IMR-90 (cell line): Measurements from ENCODE around the gene EHBP1. TPM values are rescaled to one million over a fixed set of nuclear protein-coding genes. Genes with fewer than 3 reads are reported as not detected.

Source experiments
- ATAC-seq: fragments of 200-7000 bp; cut with Tn5 transposase; 2 replicates; pipeline ENCODE4 v1.9.1; 2020; ENCODE audit warnings: low read depth, mild to moderate bottlenecking, moderate library complexity
- BruUV-seq: library from RNA; stranded (reverse); fragments of 400-500 nt; replicated peaks from 2 replicates; lab custom pipeline; 2021; lab: Mats Ljungman, UMichigan
- CTCF ChIA-PET: fragments of 300-600 bp; formaldehyde crosslinking; extraction: SDS; loops from one replicate; lab custom pipeline; 2021; ENCODE audit warnings: antibody characterized with exemption; lab: Yijun Ruan, JAX
- POLR2A ChIA-PET: fragments of 300-600 bp; sonication (Branson Sonifier 250); formaldehyde crosslinking; loops from one replicate; lab custom pipeline; 2022; ENCODE audit warnings: antibody characterized with exemption; ENCODE audit not compliant: unreplicated experiment; lab: Charles Lee
- DNase-seq: peaks from one replicate; pipeline ENCODE4 v3.0.0; 2013
- H2AFZ ChIP-seq: replicated peaks from 2 replicates; pipeline ENCODE3; 2013; ENCODE audit warnings: low read length, mild to moderate bottlenecking; ENCODE audit not compliant: poor library complexity
- H2AK5ac ChIP-seq: 2 replicates; pipeline ENCODE4 v1.6.1; 2013; ENCODE audit warnings: low read depth, low read length, inconsistent platforms
- H2AK9ac ChIP-seq: replicated peaks from 2 replicates; pipeline ENCODE3; 2013; ENCODE audit warnings: mild to moderate bottlenecking, low read depth, low read length, moderate library complexity; ENCODE audit not compliant: poor library complexity
- H2BK120ac ChIP-seq: 2 replicates; pipeline ENCODE4 v1.6.1; 2013; ENCODE audit warnings: low read depth, low read length, inconsistent platforms
- H2BK15ac ChIP-seq: 3 replicates; pipeline ENCODE4 v1.6.1; 2013; ENCODE audit warnings: low read depth, low read length, inconsistent platforms
- H2BK20ac ChIP-seq: 2 replicates; pipeline ENCODE4 v1.6.1; 2013; ENCODE audit warnings: low read depth, mild to moderate bottlenecking, inconsistent platforms, low read length, moderate library complexity
- H2BK5ac ChIP-seq: 2 replicates; pipeline ENCODE4 v1.6.1; 2013; ENCODE audit warnings: mild to moderate bottlenecking, low read depth, low read length, inconsistent platforms; ENCODE audit not compliant: poor library complexity, severe bottlenecking
- H3K14ac ChIP-seq: replicated peaks from 2 replicates; pipeline ENCODE4 v1.6.1; 2013; ENCODE audit warnings: low read depth, low read length, inconsistent platforms
- H3K18ac ChIP-seq: 2 replicates; pipeline ENCODE4 v1.6.1; 2013; ENCODE audit warnings: low read depth, low read length, control low read depth
- H3K23ac ChIP-seq: 2 replicates; pipeline ENCODE4 v1.6.1; 2013; ENCODE audit warnings: low read depth, low read length, inconsistent platforms
- H3K27ac ChIP-seq: 2 replicates; pipeline ENCODE4 v1.5.1; 2013; ENCODE audit warnings: mild to moderate bottlenecking, control low read depth, low read length; ENCODE audit not compliant: insufficient read depth
- H3K27me3 ChIP-seq: 2 replicates; pipeline ENCODE4 v1.6.1; 2013; ENCODE audit warnings: low read length; ENCODE audit not compliant: control insufficient read depth, insufficient read depth
- H3K36me3 ChIP-seq: 2 replicates; pipeline ENCODE4 v1.6.1; 2013; ENCODE audit warnings: low read length, mixed read lengths; ENCODE audit not compliant: control insufficient read depth, insufficient read depth
- H3K4ac ChIP-seq: 2 replicates; pipeline ENCODE4 v1.6.1; 2013; ENCODE audit warnings: low read depth, low read length, inconsistent platforms
- H3K4me1 ChIP-seq: 2 replicates; pipeline ENCODE4 v1.6.1; 2013; ENCODE audit warnings: low read length, mixed read lengths; ENCODE audit not compliant: control insufficient read depth, insufficient read depth
- H3K4me2 ChIP-seq: 2 replicates; pipeline ENCODE4 v1.6.1; 2013; ENCODE audit warnings: low read depth, mild to moderate bottlenecking, control low read depth, low read length, moderate library complexity
- H3K4me3 ChIP-seq: 2 replicates; pipeline ENCODE4 v1.5.1; 2013; ENCODE audit warnings: low read depth, mild to moderate bottlenecking, control low read depth, low read length, moderate library complexity; ENCODE audit not compliant: insufficient read depth
- H3K56ac ChIP-seq: 2 replicates; pipeline ENCODE4 v1.6.1; 2013; ENCODE audit warnings: low read length, inconsistent platforms; ENCODE audit not compliant: insufficient read depth; ENCODE audit errors: extremely low read depth
- H3K79me1 ChIP-seq, 2 experiments: 2 replicates each; pipeline ENCODE4 v1.6.1; 2013; ENCODE audit warnings: low read length in 2 of 2, inconsistent platforms in 1 of 2, low read depth in 1 of 2
- H3K9ac ChIP-seq: 2 replicates; pipeline ENCODE4 v1.6.1; 2013; ENCODE audit warnings: low read depth, low read length, control low read depth
- H3K9me1 ChIP-seq: 2 replicates; pipeline ENCODE4 v1.6.1; 2013; ENCODE audit warnings: low read length, inconsistent platforms; ENCODE audit not compliant: insufficient read depth
- H3K9me3 ChIP-seq: 2 replicates; pipeline ENCODE4 v1.6.1; 2013; ENCODE audit warnings: low read length; ENCODE audit not compliant: control insufficient read depth, insufficient read depth
- H4K20me1 ChIP-seq: 2 replicates; pipeline ENCODE4 v1.6.1; 2013; ENCODE audit warnings: low read length, inconsistent platforms; ENCODE audit not compliant: insufficient read depth
- H4K5ac ChIP-seq: 2 replicates; pipeline ENCODE4 v1.6.1; 2013; ENCODE audit warnings: mild to moderate bottlenecking, low read depth, low read length, control low read depth
- H4K8ac ChIP-seq, 2 experiments: 2 replicates each; pipeline ENCODE4 v1.6.1; 2013; ENCODE audit warnings: low read depth in 2 of 2, low read length in 2 of 2, control low read depth in 1 of 2, inconsistent platforms in 1 of 2
- H4K91ac ChIP-seq: 2 replicates; pipeline ENCODE4 v1.6.1; 2013; ENCODE audit warnings: low read depth, low read length, inconsistent platforms; ENCODE audit not compliant: insufficient read depth
- BHLHE40 ChIP-seq: fragments of 150-350 bp; IDR thresholded peaks from 2 replicates; pipeline ENCODE4 v1.6.1; 2016; ENCODE audit warnings: mild to moderate bottlenecking, low read depth, low read length
- CHD1 ChIP-seq: IDR thresholded peaks from 2 replicates; pipeline ENCODE4 v1.6.1; 2012; ENCODE audit warnings: low read depth, low read length, improper control_type of control experiment
- CTCF ChIP-seq: conservative IDR thresholded peaks from 2 replicates; pipeline ENCODE4 v1.5.1; 2012; ENCODE audit warnings: mild to moderate bottlenecking, low read depth, low read length, improper control_type of control experiment
- FOS ChIP-seq: fragments of 150-350 bp; IDR thresholded peaks from 2 replicates; pipeline ENCODE4 v1.6.1; 2016; ENCODE audit warnings: low read depth, low read length
- MAFK ChIP-seq: IDR thresholded peaks from 2 replicates; pipeline ENCODE4 v1.6.1; 2012; ENCODE audit warnings: low read depth, low read length, improper control_type of control experiment
- MAZ ChIP-seq: IDR thresholded peaks from 2 replicates; pipeline ENCODE4 v1.6.1; 2012; ENCODE audit warnings: low read depth, mild to moderate bottlenecking, low read length, improper control_type of control experiment, moderate library complexity, borderline replicate concordance
- MXI1 ChIP-seq: IDR thresholded peaks from 2 replicates; pipeline ENCODE4 v1.6.1; 2012; ENCODE audit warnings: low read depth, mild to moderate bottlenecking, low read length, moderate library complexity, borderline replicate concordance
- NFE2L2 ChIP-seq: fragments of 150-350 bp; IDR thresholded peaks from 2 replicates; pipeline ENCODE4 v1.6.1; 2016; ENCODE audit warnings: low read depth, mild to moderate bottlenecking, low read length
- POLR2A ChIP-seq: IDR thresholded peaks from 2 replicates; pipeline ENCODE4 v1.6.1; 2012; ENCODE audit warnings: mild to moderate bottlenecking, low read depth, low read length
- RCOR1 ChIP-seq: IDR thresholded peaks from 2 replicates; pipeline ENCODE4 v1.6.1; 2012; ENCODE audit warnings: mild to moderate bottlenecking, low read length, improper control_type of control experiment; ENCODE audit not compliant: insufficient replicate concordance
- RFX5 ChIP-seq: IDR thresholded peaks from 2 replicates; pipeline ENCODE4 v1.8.0; 2012; ENCODE audit warnings: low read depth, mild to moderate bottlenecking, low read length, moderate library complexity
- SMC3 ChIP-seq: fragments of 150-350 bp; IDR thresholded peaks from 2 replicates; pipeline ENCODE4 v1.6.1; 2016; ENCODE audit warnings: low read depth, mild to moderate bottlenecking, antibody characterized with exemption, low read length, moderate library complexity
- USF2 ChIP-seq: fragments of 150-350 bp; IDR thresholded peaks from 2 replicates; pipeline ENCODE4 v1.6.1; 2017; ENCODE audit warnings: mild to moderate bottlenecking, antibody characterized with exemption, low read length, low read depth
- WGBS, 2 experiments: methylation state at CpG; one replicate each; pipeline versions ENCODE4 v1.1.5 to v1.1.7; 2013; ENCODE audit warnings: missing lambda C conversion rate in 2 of 2; ENCODE audit not compliant: insufficient read length in 1 of 2; ENCODE audit errors: extremely low coverage in 2 of 2; 5-methylcytosine and 5-hydroxymethylcytosine counted together
- dilution Hi-C: fragments of 300-500 bp; cut with HindIII; formaldehyde crosslinking; loops from one replicate; pipeline ENCODE4 v1.14.3; 2018; ENCODE audit warnings: low sequenced_read_pairs; ENCODE audit not compliant: unreplicated experiment
- in situ Hi-C: fragments of 300-500 bp; cut with MboI; formaldehyde crosslinking; loops from 3 replicates; pipeline ENCODE4 v1.14.3; 2019; ENCODE audit warnings: low sequenced_read_pairs, inconsistent platforms, mixed read lengths
- intact Hi-C: fragments of 100-400 bp; cut with micrococcal nuclease; formaldehyde crosslinking; loops from 2 replicates; pipeline ENCODE4 v1.10.0; 2022
- polyA plus RNA-seq, 3 experiments: library from polyadenylated mRNA; depleted of rRNA; stranded (reverse); fragments of >200 nt; gene quantifications; 2 replicates each; pipeline ENCODE4 v1.2.3, GENCODE V29; 2012; ENCODE audit warnings: low replicate concordance in 1 of 3
- total RNA-seq: library from RNA; depleted of rRNA; stranded (reverse); fragments of >200 nt; gene quantifications from 2 replicates; pipeline ENCODE4 v1.2.3, GENCODE V29; 2012
- TF ChIP-seq, protein P1 (sequence below): fragments of 150-350 bp; IDR thresholded peaks from 2 replicates; pipeline ENCODE4 v1.6.1; 2016; ENCODE audit warnings: low read depth, mild to moderate bottlenecking, low read length, moderate library complexity, borderline replicate concordance

EHBP1 gene
- total and polyA plus RNA-seq, 2 of the 4 experiments (the other 2 are of a cell fraction) = 28.3 to 44.4 TPM

DNA sequence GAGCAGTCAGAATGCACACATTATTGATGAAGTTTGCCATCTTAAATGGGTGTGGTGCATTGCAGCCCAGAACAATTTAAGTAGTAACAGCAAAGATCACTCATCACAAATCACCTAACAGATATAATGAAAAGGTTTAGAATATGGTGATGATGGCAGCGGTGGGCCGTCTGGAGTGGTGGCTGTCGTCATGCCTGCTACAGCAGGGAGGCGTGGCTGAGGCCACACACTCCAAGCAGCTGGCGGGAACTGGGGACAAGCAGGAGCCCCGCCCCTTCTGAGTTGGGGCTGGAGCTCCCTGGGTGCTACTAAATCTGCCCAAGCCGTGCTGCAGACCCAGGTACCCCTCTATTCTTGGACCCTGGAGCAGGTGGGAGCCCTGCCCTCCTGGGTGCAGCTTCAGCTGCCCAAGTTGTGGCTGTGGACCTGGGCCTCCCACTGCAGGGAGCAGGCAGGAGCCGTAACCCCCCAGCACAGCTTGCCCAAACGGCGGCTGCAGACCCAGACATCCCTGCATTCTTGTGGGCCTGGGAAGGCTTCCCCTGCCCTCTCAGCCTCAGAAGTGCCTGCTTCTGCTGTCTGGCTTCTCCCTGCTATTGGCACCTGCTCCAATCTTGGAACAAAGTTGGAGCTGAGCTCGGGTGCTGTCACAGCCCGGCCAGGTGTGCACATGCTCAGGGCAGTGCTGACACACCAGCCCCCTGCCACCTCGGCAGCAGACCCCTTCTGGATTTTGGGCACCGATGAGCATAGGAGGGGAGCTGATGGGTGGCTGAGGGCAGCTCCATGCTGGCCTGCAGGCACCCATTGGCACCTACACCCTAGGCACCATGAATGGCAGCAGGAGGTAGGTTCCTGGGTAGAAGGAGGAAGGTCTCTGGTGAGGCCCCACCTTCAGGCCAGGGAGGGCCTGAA, 149.3 kb downstream of the EHBP1 start:
- no peak overlapping the region for H2AK9ac ChIP-seq
- intact Hi-C loops = no loop called here
- H3K9me1 ChIP-seq = peaks cover 6% of the 10 kb centered on the region; the same call in 1 of the 2 replicates
- no peak overlapping the region for H3K14ac ChIP-seq
- no peak overlapping the region for H3K4me2 ChIP-seq
- no peak overlapping the region for H4K8ac ChIP-seq
- CTCF ChIA-PET = no interaction called here
- H4K91ac ChIP-seq = no peak overlapping the region
- H3K27ac ChIP-seq = no peak overlapping the region
- dilution Hi-C loops = no loop called here
- ATAC-seq = no peak
- in situ Hi-C loops = no loop called here
- H2AK5ac ChIP-seq = no peak overlapping the region
- no peak for DNase-seq
- H2BK20ac ChIP-seq = no peak overlapping the region
- no peak overlapping the region for H3K9ac ChIP-seq
- H3K9me3 ChIP-seq = peaks cover 3% of the 10 kb centered on the region; the same call in 1 of the 2 replicates
- H2BK5ac ChIP-seq = no peak overlapping the region
- H3K36me3 ChIP-seq = peaks cover 14% of the 10 kb centered on the region
- no peak overlapping the region for H2BK120ac ChIP-seq
- H3K4ac ChIP-seq = no peak overlapping the region
- H3K18ac ChIP-seq = no peak overlapping the region
- no peak overlapping the region for H2AFZ ChIP-seq
- H2BK15ac ChIP-seq = no peak overlapping the region
- WGBS, 2 experiments = 100% methylated on average over 1 of the region's 14 CpGs; no CpG with 5 or more reads in 1 of the 2 experiments
- H3K27me3 ChIP-seq = no peaks in the 10 kb centered on the region
- no peak overlapping the region for H3K56ac ChIP-seq
- POLR2A ChIA-PET = no interaction called here
- H3K79me1 ChIP-seq = no peaks in the 10 kb centered on the region; a peak in 1 of 4 replicates
- no peaks in the 10 kb centered on the region for H3K4me1 ChIP-seq
- no peak overlapping the region for H3K4me3 ChIP-seq
- H4K5ac ChIP-seq = no peak overlapping the region
- H4K20me1 ChIP-seq = no peaks in the 10 kb centered on the region
- no TSS peak for BruUV-seq
- H3K23ac ChIP-seq = no peak overlapping the region
- TF ChIP-seq CTCF = no peak
- TF ChIP-seq RFX5 = no peak
- TF ChIP-seq, protein P1, sequence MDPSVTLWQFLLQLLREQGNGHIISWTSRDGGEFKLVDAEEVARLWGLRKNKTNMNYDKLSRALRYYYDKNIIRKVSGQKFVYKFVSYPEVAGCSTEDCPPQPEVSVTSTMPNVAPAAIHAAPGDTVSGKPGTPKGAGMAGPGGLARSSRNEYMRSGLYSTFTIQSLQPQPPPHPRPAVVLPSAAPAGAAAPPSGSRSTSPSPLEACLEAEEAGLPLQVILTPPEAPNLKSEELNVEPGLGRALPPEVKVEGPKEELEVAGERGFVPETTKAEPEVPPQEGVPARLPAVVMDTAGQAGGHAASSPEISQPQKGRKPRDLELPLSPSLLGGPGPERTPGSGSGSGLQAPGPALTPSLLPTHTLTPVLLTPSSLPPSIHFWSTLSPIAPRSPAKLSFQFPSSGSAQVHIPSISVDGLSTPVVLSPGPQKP = no peak
- TF ChIP-seq FOS = no peak
- TF ChIP-seq CHD1 = no peak
- TF ChIP-seq USF2 = no peak
- no peak for TF ChIP-seq MAZ
- no peak for TF ChIP-seq NFE2L2
- no peak for TF ChIP-seq MAFK
- TF ChIP-seq MXI1 = no peak
- no peak for TF ChIP-seq BHLHE40
- TF ChIP-seq RCOR1 = no peak
- TF ChIP-seq SMC3 = no peak
- no peak for TF ChIP-seq POLR2A
